Neuron (in vitro differentiated cells): ENCODE measurements around the gene BRD9.
"Not testable (repeated sequence)": the region's sequence is repeated elsewhere in the genome, so short reads cannot be mapped to it uniquely, and the experiment has no call there.

Experiments
- H2AFZ ChIP-seq: one replicate; pipeline ENCODE4 v1.6.1; 2013; ENCODE audit warnings: low read depth, mild to moderate bottlenecking, inconsistent platforms, low read length, moderate library complexity
- H3K27me3 ChIP-seq: one replicate; pipeline ENCODE4 v1.6.1; 2013; ENCODE audit warnings: low read length; ENCODE audit not compliant: insufficient read depth
- H3K36me3 ChIP-seq: one replicate; pipeline ENCODE4 v1.6.1; 2013; ENCODE audit warnings: low read length; ENCODE audit not compliant: insufficient read depth
- H3K4me1 ChIP-seq: one replicate; pipeline ENCODE4 v1.6.1; 2013; ENCODE audit warnings: low read length; ENCODE audit not compliant: insufficient read depth
- H3K4me3 ChIP-seq: 2 replicates; pipeline ENCODE4 v1.5.1; 2013; ENCODE audit warnings: mild to moderate bottlenecking, low read length, moderate library complexity
- H3K9me3 ChIP-seq: one replicate; pipeline ENCODE4 v1.6.1; 2013; ENCODE audit warnings: low read length

The BRD9 gene

DNA sequence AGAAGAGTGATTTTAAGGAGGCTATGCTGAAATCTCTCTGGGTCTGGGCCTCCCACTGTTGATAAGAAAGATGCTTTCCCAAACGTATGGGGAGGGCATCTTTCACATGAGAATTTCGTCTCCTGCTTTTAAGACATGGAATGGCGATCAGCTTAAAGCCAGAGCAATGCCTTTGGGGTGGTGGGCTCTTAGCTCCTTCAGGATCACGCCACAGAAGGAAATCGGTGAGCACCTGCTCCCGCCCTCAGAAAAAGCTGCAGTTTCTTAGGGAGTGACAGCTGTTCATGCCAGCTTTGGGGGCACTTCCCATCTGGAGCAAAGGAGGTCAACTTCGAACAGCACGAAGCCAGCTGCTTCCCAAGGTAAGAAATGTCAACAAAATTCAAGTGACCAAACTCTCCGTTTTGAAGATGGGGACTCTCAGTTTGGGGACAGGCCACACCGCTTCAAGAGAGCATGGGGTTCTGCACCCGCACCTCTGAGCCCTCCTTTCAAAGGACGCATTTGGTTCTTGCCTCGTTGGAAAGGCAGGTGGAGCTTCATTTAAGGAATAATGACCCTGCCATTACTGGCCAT lies 39.1 kb upstream of the BRD9 start:
- H2AFZ ChIP-seq = no peak overlapping the region
- H3K36me3 ChIP-seq = no peaks in the 10 kb centered on the region
- H3K4me1 ChIP-seq = no peaks in the 10 kb centered on the region
- H3K27me3 ChIP-seq = peaks cover 4% of the 10 kb centered on the region
- H3K4me3 ChIP-seq = no peak overlapping the region
- no peaks in the 10 kb centered on the region for H3K9me3 ChIP-seq

DNA sequence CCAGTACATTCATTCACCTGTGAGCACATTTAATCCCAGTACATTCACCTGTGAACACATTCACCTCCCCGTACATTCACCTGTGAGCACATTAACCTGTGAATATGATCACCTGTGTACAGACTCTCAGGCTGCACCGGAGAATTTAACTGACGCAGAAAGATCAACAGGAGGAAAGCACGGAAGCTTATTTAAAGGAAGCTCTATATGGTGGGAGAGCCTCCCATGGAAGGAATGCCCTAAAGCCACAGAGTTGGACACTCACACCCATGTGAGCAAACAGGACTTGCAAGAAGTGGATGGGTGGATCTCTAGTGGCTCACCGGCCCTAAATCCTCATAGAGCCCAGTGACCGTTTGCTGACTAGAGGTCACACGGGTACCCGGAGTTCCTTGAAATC lies 38.3 kb upstream of the BRD9 start:
- H3K36me3 ChIP-seq = no peaks in the 10 kb centered on the region
- no peaks in the 10 kb centered on the region for H3K27me3 ChIP-seq
- no peak overlapping the region for H3K4me3 ChIP-seq

DNA sequence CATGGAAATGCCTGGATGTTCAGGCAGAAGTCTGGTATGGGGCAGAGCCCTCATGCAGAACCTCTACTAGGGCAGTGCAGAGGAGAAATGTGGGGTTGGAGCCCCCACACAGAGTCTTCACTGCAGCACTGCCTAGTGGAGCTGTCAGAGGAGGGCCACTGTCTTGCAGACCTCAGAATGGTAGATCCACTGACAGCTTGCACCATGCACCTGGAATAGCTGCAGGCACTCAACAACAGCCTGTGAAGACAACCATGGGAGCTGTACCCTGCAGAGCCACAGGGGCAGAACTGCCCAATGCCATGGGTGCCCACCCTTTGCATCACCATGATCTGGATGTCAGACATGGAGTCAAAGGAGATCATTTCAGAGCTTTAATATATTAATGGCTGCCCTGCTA lies 37.0 kb upstream of the BRD9 start:
- Histone ChIP-seq H3K4me1 (no peaks in the 10 kb centered on the region), H2AFZ (no peak overlapping the region), H3K27me3 (no peaks in the 10 kb centered on the region), H3K36me3 (no peaks in the 10 kb centered on the region), H3K9me3 (no peaks in the 10 kb centered on the region), H3K4me3 (no peak overlapping the region)

More for the DNA sequence above, 38.3 kb upstream of the BRD9 start:
- H2AFZ ChIP-seq = no peak overlapping the region
- H3K9me3 ChIP-seq = no peaks in the 10 kb centered on the region
- no peaks in the 10 kb centered on the region for H3K4me1 ChIP-seq

DNA sequence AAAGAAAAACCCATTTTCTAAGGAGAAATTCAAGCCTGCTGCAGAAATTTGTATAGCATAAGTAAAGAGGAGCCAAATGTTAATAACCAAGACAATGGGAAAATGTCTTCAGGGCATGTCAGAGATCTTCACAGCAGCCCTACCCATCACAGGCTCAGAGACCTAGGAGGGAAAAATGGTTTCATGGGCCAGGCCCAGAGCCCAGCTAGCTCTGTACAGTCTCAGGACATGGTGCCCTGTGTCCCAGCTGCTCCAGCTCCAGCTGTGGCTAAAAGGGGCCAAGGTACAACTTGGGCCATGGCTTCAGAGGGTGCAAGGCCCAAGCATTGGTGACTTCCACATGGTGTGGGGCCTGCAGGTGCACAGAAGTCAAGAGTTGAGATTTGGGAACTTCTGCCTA lies 36.6 kb upstream of the BRD9 start:
- not testable (repeated sequence) for H3K4me3 ChIP-seq, H3K4me1 ChIP-seq, H3K36me3 ChIP-seq, H3K9me3 ChIP-seq, H2AFZ ChIP-seq, H3K27me3 ChIP-seq

DNA sequence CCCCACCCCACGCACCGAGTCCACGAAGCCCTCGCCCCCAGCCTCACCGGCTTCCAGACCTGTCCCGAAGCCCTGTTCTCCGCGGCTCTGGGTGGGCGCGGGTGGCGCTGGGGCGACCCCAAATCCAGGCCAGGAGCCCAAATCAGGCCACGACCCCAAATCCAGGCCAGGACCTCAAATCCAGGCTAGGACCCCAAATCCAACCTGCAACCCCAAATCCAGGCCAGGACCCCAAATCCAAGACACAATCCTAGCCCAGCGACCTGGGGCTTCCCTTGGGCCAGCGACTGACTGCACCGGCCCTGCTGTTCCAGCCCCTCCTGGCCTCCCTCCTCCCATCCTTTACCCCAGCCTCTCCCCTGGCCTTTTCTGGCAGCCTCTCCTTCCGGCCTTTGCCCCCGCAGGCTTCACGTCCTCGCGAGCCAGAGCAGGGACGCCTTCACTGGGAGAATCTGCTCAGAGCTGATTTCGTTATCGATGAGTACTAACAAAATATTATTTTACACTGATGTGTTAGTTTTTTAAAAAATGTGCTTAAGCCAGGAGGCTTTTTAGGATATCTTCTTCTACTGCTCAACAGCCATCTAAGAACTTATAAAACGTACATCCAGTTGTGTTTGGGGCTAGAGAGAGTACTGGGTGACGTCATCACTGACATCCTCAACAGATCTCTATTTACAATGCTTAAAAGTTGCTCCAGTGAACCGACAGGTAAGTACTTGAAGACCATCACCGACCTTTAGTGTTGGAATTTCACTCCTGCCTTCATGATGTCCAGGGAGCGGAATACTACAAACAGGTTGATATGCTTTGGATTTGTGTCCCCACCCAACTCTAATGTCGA lies 34.8 kb upstream of the BRD9 start:
- Histone ChIP-seq H3K36me3 (no peaks in the 10 kb centered on the region), H3K9me3 (no peaks in the 10 kb centered on the region), H3K27me3 (no peaks in the 10 kb centered on the region), H3K4me1 (peaks cover 2% of the 10 kb centered on the region), H2AFZ (no peak overlapping the region), H3K4me3 (no peak overlapping the region)

GRCh38 chr5:926417-927171 lies 34.0 kb upstream of the BRD9 start:
- Histone ChIP-seq H3K4me3 (no peak overlapping the region), H3K27me3 (no peaks in the 10 kb centered on the region)

DNA sequence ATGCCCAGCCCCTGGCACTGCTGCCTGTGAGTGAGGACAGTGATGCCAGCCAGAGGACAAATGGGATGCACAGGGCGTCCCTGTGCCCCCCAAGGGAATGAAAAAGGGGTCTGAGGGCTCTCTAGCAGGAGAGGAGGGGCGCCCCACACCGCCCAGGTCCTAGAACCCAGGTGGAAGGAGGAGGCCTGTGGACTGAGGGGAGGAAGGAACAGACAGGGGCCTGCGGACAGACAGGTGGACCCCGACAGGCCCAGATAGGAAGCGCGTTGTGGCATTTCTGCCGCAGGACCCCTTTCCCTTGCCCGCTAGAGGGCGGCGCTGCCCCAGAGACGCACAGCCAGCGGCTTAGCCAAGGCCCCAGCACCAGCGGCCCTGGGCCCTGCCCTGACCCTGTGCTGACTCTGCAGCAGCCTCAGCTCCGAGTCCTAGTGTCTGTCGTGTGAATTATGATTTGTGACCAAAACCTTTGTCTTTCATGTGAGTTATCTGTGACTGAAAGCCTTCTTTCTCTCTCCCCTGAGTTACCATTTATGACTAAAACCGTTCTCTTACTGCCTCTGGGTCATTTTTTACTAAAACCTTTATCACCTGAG lies 30.8 kb upstream of the BRD9 start:
- H3K27me3 ChIP-seq = no peaks in the 10 kb centered on the region
- H2AFZ ChIP-seq = no peak overlapping the region
- no peak overlapping the region for H3K4me3 ChIP-seq
- H3K9me3 ChIP-seq = no peaks in the 10 kb centered on the region
- H3K4me1 ChIP-seq = peaks cover 2% of the 10 kb centered on the region
- peaks cover under 1% of the 10 kb centered on the region for H3K36me3 ChIP-seq

More at GRCh38 chr5:926417-927171, 34.0 kb upstream of the BRD9 start:
- no peaks in the 10 kb centered on the region for H3K36me3 ChIP-seq
- H2AFZ ChIP-seq = no peak overlapping the region
- H3K9me3 ChIP-seq = no peaks in the 10 kb centered on the region
- peaks cover 2% of the 10 kb centered on the region for H3K4me1 ChIP-seq

- no peaks in the 10 kb centered on the region for H3K9me3 ChIP-seq
- H3K4me3 ChIP-seq = no peak overlapping the region
- H3K36me3 ChIP-seq = peaks cover 5% of the 10 kb centered on the region
- no peak overlapping the region for H2AFZ ChIP-seq
- peaks cover 2% of the 10 kb centered on the region for H3K4me1 ChIP-seq
- H3K27me3 ChIP-seq = no peaks in the 10 kb centered on the region
Measured at GRCh38 chr5:922436-923280, 30.1 kb upstream of the BRD9 start.

- peaks cover 2% of the 10 kb centered on the region for H3K4me1 ChIP-seq
- no peak overlapping the region for H2AFZ ChIP-seq
- no peaks in the 10 kb centered on the region for H3K9me3 ChIP-seq
- H3K4me3 ChIP-seq = no peak overlapping the region
- peaks cover 12% of the 10 kb centered on the region for H3K36me3 ChIP-seq
- no peaks in the 10 kb centered on the region for H3K27me3 ChIP-seq
Measured at GRCh38 chr5:921456-922435, 29.1 kb upstream of the BRD9 start.

DNA sequence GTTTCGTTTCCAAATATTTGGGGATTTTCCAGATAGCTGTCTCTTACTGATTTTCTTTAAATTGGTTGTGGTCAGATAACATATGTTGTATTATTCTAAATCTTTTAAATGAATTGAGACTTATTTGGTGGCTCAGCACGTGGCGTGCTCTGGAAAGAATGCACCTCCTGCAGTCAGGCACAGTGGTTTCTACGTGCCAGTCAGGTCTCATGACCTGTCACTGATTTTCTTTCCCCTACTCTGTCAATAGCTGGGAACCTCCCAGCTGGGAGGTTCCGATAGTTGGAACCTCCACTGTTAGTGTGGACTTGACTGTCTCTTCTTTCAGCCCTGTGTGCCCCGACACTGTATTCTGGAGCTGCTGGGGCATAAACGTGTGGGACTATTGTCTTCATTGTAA lies 27.7 kb upstream of the BRD9 start:
- Histone ChIP-seq H3K4me1 (peaks cover 2% of the 10 kb centered on the region), H3K27me3 (no peaks in the 10 kb centered on the region), H3K4me3 (no peak overlapping the region), H2AFZ (no peak overlapping the region), H3K36me3 (peaks cover 26% of the 10 kb centered on the region), H3K9me3 (no peaks in the 10 kb centered on the region)

DNA sequence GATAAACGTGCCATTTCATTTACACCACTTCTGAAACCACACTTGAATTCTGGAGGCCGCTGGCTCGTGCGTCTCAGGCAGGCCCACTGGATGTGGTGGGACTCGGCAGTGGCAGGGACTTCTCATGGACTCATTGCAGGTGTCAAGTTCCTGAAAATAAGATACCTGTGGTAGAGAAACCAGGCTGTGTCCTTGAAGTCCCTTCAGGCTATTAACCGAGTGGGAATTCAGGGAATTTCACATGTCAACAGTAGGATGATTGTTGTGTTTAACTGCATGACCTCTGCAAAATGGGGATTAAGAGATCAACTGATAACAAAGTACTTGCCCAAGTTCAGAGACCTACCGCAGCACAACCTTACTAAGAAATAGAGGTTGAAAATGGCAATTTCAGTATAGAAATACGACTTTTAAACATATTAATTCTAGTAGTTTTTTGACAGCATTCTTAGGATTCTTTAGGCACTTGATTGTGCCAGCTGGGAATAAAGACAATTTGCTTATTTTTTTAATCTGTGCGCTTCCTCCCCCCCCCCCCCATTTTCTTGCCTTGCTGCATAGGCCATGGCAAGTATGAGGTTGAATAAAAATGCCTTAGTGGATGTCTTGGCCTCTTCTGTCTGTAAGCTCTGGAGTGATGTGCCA lies 26.9 kb upstream of the BRD9 start:
- peaks cover 2% of the 10 kb centered on the region for H3K4me1 ChIP-seq
- peaks cover 34% of the 10 kb centered on the region for H3K36me3 ChIP-seq
- no peak overlapping the region for H2AFZ ChIP-seq
- no peak overlapping the region for H3K4me3 ChIP-seq
- H3K9me3 ChIP-seq = no peaks in the 10 kb centered on the region
- no peaks in the 10 kb centered on the region for H3K27me3 ChIP-seq
